GM21360 (cell line): ENCODE measurements around the gene PYCR2.
"Not testable (repeated sequence)": the region's sequence is repeated elsewhere in the genome, so short reads cannot be mapped to it uniquely, and the experiment has no call there.

Experiments
- ATAC-seq: cut with Tn5 transposase; IDR thresholded peaks from one replicate; pipeline ENCODE4 v1.9.1; 2021; ENCODE audit warnings: mild to moderate bottlenecking, moderate library complexity; ENCODE audit not compliant: unreplicated experiment

Gene PYCR2

GRCh38 chr1:225896494-225896893, 27.6 kb downstream of the PYCR2 start:
- ATAC-seq = no peak

DNA sequence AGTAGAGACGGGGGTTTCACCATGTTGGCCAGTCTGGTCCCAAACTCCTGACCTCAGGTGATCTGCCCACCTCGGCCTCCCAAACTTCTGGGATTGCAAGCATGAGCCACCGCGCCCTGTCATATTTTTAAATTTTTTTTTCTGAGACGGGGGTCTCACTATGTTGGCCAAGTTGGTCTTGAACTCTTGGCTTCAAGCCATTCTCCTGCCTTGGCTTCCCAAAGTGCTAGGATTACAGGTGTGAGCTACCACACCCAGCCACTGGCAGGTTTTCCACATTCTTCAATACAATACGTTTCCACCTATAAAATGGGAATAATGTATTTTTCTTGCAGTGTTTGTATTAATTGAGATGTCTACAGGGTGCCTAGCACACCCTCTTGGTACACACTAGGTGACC, 31.7 kb downstream of the PYCR2 start:
- no peak for ATAC-seq

GRCh38 chr1:225891229-225891972, 32.6 kb downstream of the PYCR2 start:
- ATAC-seq = no peak

GRCh38 chr1:225890346-225891228, 33.5 kb downstream of the PYCR2 start:
- ATAC-seq = no peak

GRCh38 chr1:225889743-225890142, 34.3 kb downstream of the PYCR2 start:
- ATAC-seq = no peak

DNA sequence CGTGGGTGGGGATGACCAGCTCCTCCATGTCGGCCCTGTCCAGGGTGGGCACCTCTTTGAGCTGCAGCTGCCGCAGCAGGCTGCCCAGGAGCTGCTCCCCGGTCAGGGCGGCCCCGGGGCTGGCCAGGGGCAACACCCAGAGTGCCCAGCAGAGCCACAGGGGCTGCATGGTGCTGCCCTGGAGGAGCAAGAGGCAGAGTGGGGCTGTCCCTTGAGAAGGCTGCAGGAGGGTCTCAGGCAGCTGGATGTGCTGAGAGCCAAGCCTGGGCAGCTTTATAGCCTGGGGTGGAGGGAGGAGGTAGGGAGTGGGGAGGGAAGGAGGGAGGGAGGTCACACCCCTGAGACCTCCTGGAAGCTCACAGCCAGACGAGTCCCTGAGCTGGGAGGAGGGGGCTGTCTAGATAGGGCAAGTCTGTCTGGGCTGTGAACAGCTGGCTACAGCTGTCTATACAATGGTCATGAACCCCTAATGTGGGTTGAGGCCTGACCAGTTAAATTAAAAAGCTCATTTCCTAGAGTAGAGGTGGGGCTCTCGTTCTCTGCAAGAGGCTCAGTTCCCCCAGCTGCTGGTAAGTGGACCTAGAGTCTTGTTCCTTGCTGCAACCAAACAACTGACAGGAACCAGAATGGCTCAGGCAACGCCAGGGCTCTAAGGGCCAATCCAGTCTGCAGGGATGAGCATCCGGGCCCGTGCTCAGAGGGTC, 35.0 kb downstream of the PYCR2 start, which contains the start of gene LEFTY1:
Gene LEFTY1, minus strand, starts transcription at position 249 of the 704 bp plus-strand sequence. Its CDS starts 80 bp downstream, at position 169.
- no peak for ATAC-seq

GRCh38 chr1:225888289-225888897, 35.7 kb downstream of the PYCR2 start:
- no peak for ATAC-seq

GRCh38 chr1:225887554-225888288, 36.3 kb downstream of the PYCR2 start:
- not testable (repeated sequence) for ATAC-seq

- no peak for ATAC-seq
Observed at GRCh38 chr1:225887030-225887314, 37.1 kb downstream of the PYCR2 start.

GRCh38 chr1:225886159-225887029, 37.7 kb downstream of the PYCR2 start:
- no peak for ATAC-seq

- no peak for ATAC-seq
Observed at GRCh38 chr1:225885336-225885735, 38.7 kb downstream of the PYCR2 start.

- ATAC-seq = no peak
Observed at GRCh38 chr1:225883616-225884265, 40.3 kb downstream of the PYCR2 start.

GRCh38 chr1:225882694-225883615, 41.1 kb downstream of the PYCR2 start:
- ATAC-seq = peak; percentile 22

GRCh38 chr1:225881959-225882693, 41.9 kb downstream of the PYCR2 start, which contains the start of gene TMEM63A:
Gene TMEM63A (minus strand): TSS chr1:225882380. CDS start chr1:225877580, 4,800 bp downstream.
- ATAC-seq = peak; percentile 67

DNA sequence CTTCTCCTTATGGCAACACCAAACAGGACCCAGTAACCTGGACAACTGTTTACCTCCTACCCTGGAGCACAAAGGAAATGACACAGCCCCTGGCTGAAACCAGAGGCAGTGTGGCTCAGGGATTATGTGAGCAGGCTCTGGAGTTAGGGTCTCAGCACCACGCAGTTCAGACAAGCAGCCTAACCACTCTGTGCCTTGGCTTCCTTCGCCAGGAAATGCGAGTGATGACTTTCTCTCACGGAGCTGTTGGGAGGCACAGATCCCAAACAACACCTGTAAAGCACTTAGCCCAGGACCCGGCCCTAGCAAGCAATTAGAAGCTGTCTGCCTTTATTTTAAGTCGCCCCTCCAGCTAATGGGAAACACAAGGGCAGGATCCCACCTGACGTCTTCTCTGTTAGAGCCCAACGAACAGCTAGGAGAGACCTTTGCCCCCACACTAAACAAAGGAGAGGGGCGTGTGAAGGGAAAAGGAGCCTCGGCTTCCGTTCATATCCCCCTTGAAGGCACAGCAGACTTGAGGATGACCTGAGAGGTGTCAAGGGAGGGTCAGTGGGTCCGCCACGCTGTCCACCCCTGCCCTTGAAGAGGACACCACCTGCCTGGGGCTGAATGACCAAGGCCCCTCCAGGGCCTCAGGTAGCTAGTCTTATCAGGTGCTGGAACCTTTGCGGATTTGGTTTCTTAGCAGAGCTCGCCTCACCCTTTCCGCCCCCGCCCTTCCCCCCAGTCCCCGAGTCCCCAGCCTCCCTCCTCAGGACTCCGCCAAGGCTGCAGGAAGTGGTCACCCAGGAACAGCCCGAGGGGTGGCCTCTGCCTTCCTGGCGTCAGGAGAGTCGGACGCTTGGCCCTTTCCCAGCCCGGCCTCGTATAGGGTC, 42.7 kb downstream of the PYCR2 start:
- ATAC-seq = peak; percentile 12

DNA sequence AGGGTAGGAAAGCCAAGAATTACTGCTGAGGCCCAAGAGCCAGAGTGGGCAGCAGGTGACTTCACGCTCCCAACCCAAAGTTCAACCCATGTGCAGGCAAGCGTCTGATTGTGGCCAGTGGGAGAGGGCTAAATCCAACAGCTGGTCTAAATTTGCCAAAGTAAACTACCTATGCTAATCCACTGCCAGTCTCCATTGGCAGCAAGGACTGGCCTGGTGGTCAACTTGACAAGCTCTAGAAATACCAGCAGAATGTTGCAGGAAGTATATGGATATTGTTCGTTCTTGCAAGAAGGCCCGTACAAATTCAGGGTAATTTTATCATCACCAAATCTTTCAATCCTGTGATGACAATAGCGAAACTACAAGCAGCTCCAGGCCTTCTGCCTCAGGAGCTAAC, 43.4 kb downstream of the PYCR2 start:
- ATAC-seq = no peak
